Measurements from ENCODE around the gene CLEC19A. TPM values are rescaled to one million over a fixed set of nuclear protein-coding genes. Genes with fewer than 3 reads are reported as not detected.

Gene CLEC19A
- total RNA-seq, 1 experiment from 2014 or later, result not detected

DNA sequence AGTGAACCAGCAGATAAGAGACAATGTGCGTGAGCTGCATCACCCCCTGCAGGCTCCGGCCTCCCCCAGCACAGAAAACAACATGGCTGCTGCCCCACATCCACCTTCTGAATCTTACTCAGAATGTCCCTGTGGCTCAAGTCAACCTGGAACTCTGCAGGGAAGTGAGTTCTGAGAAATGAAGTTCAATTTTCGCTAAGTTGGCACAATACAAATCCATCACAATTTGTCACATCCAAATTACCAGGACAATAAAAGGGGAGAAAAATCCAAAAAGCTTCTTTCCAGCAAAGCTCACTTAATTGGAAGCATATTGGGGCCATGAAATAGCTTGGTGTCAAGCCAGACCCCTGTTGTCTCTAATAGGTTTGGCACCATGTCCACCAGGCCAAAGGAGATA is 38.1 kb downstream of the CLEC19A start:
- no peak for DNase-seq (ENCODE audit: low read depth)

DNA sequence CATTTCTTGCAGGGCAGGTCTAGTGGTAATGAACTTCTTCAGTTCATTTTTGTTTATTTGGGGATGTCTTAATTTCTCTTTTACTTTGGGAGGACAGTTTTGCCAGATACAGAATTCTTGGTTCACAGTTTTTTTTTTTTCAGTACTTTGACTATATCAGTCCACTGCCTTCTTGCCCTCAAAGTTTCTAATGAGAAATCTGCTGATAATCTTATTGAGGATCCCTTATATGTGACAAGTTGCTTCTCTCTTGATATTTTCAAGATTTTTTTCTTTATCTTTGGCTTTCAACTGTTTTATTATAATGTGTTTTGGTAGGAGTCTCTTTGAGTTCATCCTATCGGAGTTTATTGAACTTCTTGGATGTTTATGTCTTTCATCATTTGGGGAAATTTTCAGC is 42.8 kb downstream of the CLEC19A start:
- no peak for DNase-seq (ENCODE audit: low read depth)

DNA sequence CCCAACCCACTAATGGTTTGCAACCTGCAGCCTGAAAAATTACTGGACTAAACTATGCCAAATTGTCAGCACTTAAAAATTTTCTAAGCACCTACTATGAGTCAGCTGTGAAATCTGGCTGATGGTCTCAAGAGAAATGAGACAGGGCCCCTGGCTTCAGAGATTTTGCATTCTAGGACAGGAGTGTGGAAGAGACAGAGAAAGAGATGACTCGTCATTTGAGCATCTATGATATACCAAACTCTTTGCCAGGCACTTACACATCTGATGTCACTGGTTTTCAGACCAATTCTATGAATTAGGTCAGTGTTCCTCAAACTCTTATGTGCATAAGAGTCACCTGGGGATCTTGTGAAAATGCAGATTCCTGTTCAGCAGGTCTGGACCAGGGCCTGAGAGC is 44.4 kb downstream of the CLEC19A start:
- DNase-seq (ENCODE audit: low read depth), result peak; percentile 34

DNA sequence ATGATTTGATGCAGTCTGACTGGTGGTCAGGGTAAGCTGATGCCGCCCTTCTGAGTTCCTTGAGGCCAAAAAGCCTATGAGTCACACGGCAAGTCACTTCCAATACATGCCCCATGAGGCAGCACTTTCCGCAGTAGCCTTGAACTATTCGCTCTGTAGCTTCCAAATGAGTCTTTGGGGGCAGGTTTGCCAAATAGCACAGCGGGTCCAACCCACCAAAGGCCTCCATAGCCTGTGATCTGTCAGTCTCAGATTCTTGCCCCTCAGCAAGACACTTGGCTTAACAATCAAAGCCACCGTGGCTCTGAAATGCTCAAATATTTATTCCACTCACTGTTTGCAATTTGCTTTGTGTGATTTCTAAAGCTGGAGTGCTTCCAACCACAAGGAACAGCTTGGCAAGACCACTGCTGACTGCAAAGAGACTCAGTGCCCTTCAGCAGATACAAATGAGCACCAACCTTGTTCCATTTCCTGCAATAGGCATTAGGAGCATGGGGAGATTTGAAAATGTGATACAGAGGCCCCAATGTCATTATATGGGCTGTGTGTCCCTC is 45.4 kb downstream of the CLEC19A start:
- peak; percentile 81 for DNase-seq (ENCODE audit: low read depth)

DNA sequence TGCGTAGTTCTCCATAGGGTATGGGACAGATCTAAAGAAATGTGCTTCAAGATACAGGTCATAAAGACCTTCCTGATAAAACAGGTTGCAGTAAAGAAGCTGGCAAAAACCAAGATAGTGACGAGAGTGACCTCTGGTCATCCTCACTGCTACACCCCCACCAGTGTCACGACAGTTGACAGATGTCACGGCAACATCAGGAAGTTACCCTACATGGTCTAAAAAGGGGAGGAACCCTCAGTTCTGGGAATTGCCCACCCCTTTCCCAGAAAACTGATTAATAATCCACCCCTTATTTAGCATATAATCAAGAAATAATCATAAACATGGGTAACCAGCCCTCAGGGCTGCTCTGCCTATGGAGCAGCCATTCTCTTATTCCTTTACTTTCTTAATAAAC is 46.3 kb downstream of the CLEC19A start:
- DNase-seq (ENCODE audit: low read depth), result no peak

GRCh38 chr16:19338335-19338734 is 52.8 kb downstream of the CLEC19A start:
- DNase-seq (ENCODE audit: low read depth), result no peak

DNA sequence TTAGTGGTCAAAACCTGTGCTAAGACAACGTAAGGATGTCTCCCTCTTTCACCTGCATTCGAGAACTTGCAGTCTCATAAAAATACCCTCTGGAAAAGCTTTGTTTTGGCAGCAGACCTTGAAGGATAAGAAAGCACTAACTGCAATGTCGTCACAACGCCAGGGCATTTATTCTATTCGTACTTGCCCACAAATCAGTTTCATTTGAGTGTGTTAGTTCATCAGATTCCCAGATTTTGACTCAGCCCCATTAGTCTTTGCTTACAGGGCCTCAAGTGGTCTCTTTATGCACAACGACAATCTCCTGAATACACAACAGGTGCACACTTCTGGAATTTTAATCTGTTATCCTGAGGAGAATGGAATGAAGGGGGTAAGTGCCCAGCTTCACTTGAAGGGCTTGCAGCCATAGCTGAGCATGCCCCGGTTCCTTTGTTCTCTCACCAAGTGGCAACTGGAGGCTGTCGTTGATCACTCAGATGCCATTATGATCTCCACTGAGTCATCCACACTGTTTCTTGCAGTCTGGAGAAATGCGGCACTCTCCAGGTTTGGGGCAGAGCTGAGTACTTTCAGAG is 58.8 kb downstream of the CLEC19A start:
- DNase-seq (ENCODE audit: low read depth), result peak; percentile 45

DNA sequence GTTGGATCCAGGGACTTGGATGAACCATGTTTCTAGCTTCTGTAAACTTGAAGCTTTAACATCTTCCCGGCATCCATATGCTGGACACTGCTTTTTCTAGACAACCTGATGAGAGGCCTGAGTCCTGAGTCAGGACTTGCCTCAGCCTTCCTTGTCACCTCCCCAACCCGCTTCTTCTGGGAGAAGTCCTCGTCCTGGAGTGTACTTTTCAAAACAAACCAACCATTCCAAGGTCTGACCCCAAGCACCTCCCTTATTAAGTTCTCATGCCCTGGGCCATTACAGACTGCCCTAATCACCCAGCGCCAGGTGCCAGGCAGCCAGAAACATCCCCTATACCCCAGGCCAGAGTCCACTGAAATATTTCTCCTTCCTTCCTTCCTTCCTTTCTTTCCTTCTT is 59.4 kb downstream of the CLEC19A start:
- no peak for DNase-seq (ENCODE audit: low read depth)

DNA sequence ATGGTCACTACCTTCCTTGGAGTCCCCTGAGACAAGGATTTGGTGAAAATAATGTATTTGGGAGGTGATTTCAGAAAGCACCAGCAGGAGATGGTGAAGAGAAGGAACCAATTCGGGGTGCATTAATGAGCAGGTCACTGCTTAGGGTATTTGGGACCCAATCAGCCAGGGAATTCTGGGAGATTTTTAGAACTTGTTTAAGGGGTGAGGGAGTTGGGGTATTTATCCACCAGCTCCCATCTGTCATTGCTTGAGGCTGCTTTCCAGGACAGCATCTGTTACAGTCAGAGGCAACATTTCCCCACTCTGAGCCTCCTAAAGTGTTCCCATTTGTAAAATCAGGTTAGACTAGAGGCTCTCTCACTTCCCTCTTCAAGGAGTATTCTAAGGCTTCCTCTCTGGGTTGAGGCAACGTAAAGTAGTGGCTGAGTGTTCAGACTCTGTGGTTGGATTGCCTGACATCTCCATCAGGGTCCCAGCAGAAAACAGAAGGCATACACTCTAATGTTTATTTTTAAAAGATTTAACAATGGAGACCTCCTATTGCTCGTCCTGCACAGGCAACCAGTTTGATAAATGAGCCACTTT is 60.9 kb downstream of the CLEC19A start:
- DNase-seq (ENCODE audit: low read depth), result no peak

DNA sequence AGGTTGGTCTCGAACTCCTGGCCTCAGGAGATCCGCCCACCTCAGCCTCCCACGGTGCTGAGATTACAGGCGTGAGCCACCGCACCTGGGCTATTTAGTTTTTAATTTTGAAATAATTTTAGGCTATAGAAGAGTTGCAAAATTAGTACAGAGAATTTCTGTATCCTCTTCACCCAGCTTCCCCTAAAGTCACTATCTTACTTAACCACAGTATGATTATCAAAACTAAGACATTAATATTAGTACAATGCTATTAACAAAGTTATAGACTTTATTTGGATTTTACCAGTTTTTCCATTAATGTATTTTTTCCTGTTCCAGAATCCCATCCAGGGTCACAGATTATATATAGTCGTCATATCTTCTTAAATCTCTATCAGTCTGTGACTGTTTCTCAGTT is 62.6 kb downstream of the CLEC19A start:
- DNase-seq (ENCODE audit: low read depth), result no peak

DNA sequence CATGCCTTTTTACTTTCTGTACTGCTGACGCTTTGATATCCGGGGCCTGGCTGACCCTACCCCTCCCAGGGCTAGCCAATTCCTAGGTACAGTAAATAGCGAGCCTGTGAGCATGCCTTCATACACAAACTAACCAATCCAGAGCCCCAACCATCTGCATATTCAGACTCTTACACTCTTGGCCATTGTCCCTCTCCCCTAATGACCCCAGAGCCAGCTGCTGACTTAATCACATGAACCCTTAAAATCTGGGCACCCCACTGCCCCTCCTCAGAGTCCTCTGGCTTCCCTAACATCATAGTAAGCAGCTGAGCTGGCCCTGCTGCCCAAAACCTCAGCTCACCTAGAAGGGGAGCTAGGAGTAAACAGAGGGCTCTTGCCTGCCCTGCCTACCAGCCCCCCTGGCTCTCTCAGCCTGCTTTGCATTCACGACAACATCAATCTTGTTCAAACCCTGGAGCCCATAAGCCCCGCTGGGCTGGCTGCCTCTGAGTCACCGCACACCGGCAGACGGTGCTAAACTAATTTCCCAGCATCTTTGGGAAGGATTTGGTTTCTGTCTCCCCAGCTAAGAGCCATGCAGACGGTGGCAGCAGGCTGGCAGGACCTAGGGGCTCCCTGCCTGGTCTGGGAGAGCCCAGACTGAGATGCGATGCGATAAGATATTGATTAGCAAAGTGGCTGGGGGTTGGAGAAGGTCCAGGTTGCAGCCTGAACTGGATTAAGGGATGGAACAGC is 63.2 kb downstream of the CLEC19A start:
- peak; percentile 54 for DNase-seq (ENCODE audit: low read depth)

GRCh38 chr16:19354371-19354770 is 68.8 kb downstream of the CLEC19A start:
- DNase-seq (ENCODE audit: low read depth), result no peak

- DNase-seq (ENCODE audit: low read depth), result no peak
Observed at GRCh38 chr16:19356024-19356952, 70.8 kb downstream of the CLEC19A start.

GRCh38 chr16:19359556-19359955 is 74.0 kb downstream of the CLEC19A start:
- DNase-seq (ENCODE audit: low read depth), result no peak

Other genes starting within 250 kb of the CLEC19A start
- gene COQ7, start 218.1 kb upstream of the CLEC19A start, total RNA-seq (2014; rRNA removed; shearing (Covaris generic)), result 23.9 and 32.8 TPM in 2 replicates
- 17.8 and 19.5 TPM in 2 replicates for gene ITPRIPL2, start 171.8 kb upstream of the CLEC19A start, total RNA-seq (2014; rRNA removed; shearing (Covaris generic))
- gene SYT17, start 117.5 kb upstream of the CLEC19A start, total RNA-seq (2014; rRNA removed; shearing (Covaris generic)), result 0.83 and 3.8 TPM in 2 replicates
- gene TMC5, start 132.2 kb downstream of the CLEC19A start, total RNA-seq (2014; rRNA removed; shearing (Covaris generic)), result 0.23 TPM in 1 of 2 replicates, not detected in the other
- gene GDE1, start 236.4 kb downstream of the CLEC19A start, total RNA-seq (2014; rRNA removed; shearing (Covaris generic)), result 56.1 and 79.3 TPM in 2 replicates
- gene CCP110, start 238.2 kb downstream of the CLEC19A start, total RNA-seq (2014; rRNA removed; shearing (Covaris generic)), result 14.2 and 17.7 TPM in 2 replicates

All from Daoy (cell line).